HG03565 (cell line): ENCODE data around the gene OCLN.
A peak's percentile ranks its signal among the peaks of the same experiment; 100 is the strongest.
"Not testable (repeated sequence)": the region's sequence is repeated elsewhere in the genome, so short reads cannot be mapped to it uniquely, and the experiment has no call there.

Source experiments
- ATAC-seq: cut with Tn5 transposase; IDR thresholded peaks from one replicate; pipeline ENCODE4 v1.9.1; 2021; ENCODE audit warnings: mild to moderate bottlenecking, moderate library complexity; ENCODE audit not compliant: unreplicated experiment

The OCLN gene

GRCh38 chr5:69489246-69489645 lies 3.3 kb upstream of the OCLN start:
- ATAC-seq: no peak

GRCh38 chr5:69491027-69491426 lies 1.6 kb upstream of the OCLN start:
- ATAC-seq: no peak

GRCh38 chr5:69491838-69492390 lies 676 bp upstream of the OCLN start:
- ATAC-seq: no peak

- peak; percentile 17 for ATAC-seq
Measured at GRCh38 chr5:69492923-69493395, 369 bp downstream of the OCLN start.

- ATAC-seq: no peak
Measured at GRCh38 chr5:69493396-69494133, 975 bp downstream of the OCLN start.

GRCh38 chr5:69494452-69494851 lies 1.9 kb downstream of the OCLN start:
- no peak for ATAC-seq

GRCh38 chr5:69497006-69497520 lies 4.5 kb downstream of the OCLN start:
- ATAC-seq: no peak

- ATAC-seq: no peak
Measured at GRCh38 chr5:69498384-69498783, 5.8 kb downstream of the OCLN start.

GRCh38 chr5:69502367-69502766 lies 9.8 kb downstream of the OCLN start:
- ATAC-seq: no peak

- no peak for ATAC-seq
Measured at GRCh38 chr5:69502767-69503488, 10.3 kb downstream of the OCLN start.

GRCh38 chr5:69504036-69504435 lies 11.4 kb downstream of the OCLN start:
- ATAC-seq: no peak

- ATAC-seq: no peak
Measured at GRCh38 chr5:69505306-69505705, 12.7 kb downstream of the OCLN start.

- ATAC-seq: no peak
Measured at GRCh38 chr5:69509212-69509611, 16.6 kb downstream of the OCLN start.

GRCh38 chr5:69510694-69511093 lies 18.1 kb downstream of the OCLN start:
- ATAC-seq: no peak

GRCh38 chr5:69512740-69513260 lies 20.2 kb downstream of the OCLN start:
- ATAC-seq: no peak

- not testable (repeated sequence) for ATAC-seq
Measured at GRCh38 chr5:69515570-69515969, 23.0 kb downstream of the OCLN start.

GRCh38 chr5:69516769-69517168 lies 24.2 kb downstream of the OCLN start:
- no peak for ATAC-seq

GRCh38 chr5:69517763-69518212 lies 25.2 kb downstream of the OCLN start:
- no peak for ATAC-seq

GRCh38 chr5:69519285-69519684 lies 26.7 kb downstream of the OCLN start:
- ATAC-seq: no peak

- no peak for ATAC-seq
Measured at GRCh38 chr5:69522035-69522434, 29.4 kb downstream of the OCLN start.

GRCh38 chr5:69525490-69525889 lies 32.9 kb downstream of the OCLN start:
- ATAC-seq: no peak
